Measurements from ENCODE around the gene EIF3J. TPM values are rescaled to one million over a fixed set of nuclear protein-coding genes. Genes with fewer than 3 reads are reported as not detected.

The EIF3J gene
- total RNA-seq, 1 experiment from 2014 or later, result 117 TPM

- CTCF ChIA-PET, result no interaction called here
- H3K4me1 ChIP-seq (replicated peaks; ENCODE audit: insufficient read depth), result no peaks in the 10 kb centered on the region
- H3K79me2 ChIP-seq (ENCODE audit: low read depth), result no peaks in the 10 kb centered on the region
- no peaks in the 10 kb centered on the region for H3K27me3 ChIP-seq (ENCODE audit: insufficient read depth, low read depth)
- DNase-seq, result no peak
- POLR2A ChIA-PET (ENCODE audit: unreplicated experiment), result no interaction called here
- intact Hi-C loops (cut with micrococcal nuclease; ENCODE audit: unreplicated experiment), result no loop called here
- no peaks in the 10 kb centered on the region for H3K9me3 ChIP-seq (ENCODE audit: insufficient read depth, low read depth)
- TF ChIP-seq EZH2 (IDR thresholded peaks at IDR 0.05; ENCODE audit: low read depth), result no peak
- TF ChIP-seq, protein P1, sequence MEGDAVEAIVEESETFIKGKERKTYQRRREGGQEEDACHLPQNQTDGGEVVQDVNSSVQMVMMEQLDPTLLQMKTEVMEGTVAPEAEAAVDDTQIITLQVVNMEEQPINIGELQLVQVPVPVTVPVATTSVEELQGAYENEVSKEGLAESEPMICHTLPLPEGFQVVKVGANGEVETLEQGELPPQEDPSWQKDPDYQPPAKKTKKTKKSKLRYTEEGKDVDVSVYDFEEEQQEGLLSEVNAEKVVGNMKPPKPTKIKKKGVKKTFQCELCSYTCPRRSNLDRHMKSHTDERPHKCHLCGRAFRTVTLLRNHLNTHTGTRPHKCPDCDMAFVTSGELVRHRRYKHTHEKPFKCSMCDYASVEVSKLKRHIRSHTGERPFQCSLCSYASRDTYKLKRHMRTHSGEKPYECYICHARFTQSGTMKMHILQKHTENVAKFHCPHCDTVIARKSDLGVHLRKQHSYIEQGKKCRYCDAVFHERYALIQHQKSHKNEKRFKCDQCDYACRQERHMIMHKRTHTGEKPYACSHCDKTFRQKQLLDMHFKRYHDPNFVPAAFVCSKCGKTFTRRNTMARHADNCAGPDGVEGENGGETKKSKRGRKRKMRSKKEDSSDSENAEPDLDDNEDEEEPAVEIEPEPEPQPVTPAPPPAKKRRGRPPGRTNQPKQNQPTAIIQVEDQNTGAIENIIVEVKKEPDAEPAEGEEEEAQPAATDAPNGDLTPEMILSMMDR (conservative IDR thresholded peaks at IDR 0.05), result no peak
- no TSS peak for BruUV-seq (replicated peaks)
- H3K4me2 ChIP-seq, result no peak overlapping the region
- H3F3A ChIP-seq (ENCODE audit: insufficient read depth, low read depth), result peaks cover 15% of the 10 kb centered on the region; the same call in 1 of the 2 replicates
- no peak overlapping the region for H3K27ac ChIP-seq
- no peaks in the 10 kb centered on the region for H3K9me2 ChIP-seq (ENCODE audit: insufficient read depth)
- H3K4me3 ChIP-seq, result no peak overlapping the region
- no peaks in the 10 kb centered on the region for H3K36me3 ChIP-seq (ENCODE audit: low read depth)
- no peaks in the 10 kb centered on the region for H4K20me1 ChIP-seq (ENCODE audit: insufficient read depth)
- no peak overlapping the region for H2AFZ ChIP-seq
Measured at GRCh38 chr15:44519537-44519936, 17.4 kb upstream of the EIF3J start.

DNA sequence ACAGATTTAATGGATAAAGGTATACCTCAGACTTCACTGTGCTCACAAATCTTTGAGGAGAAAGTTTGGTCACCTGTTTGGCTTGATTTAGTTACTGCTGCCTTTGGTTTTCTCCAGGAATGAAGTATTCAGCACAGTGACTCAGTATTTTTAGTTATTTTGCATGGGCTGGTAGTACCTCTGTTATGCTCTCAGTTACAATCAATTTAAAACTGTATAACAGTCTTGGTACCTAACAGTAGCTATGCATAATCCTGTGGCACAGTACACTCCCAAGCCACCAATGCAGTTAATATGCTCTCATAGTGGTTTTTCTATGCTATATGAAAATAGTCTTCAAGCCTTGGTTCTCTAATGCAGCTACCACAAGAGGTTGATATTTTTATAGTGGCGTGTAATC, 11.9 kb upstream of the EIF3J start:
- no peaks in the 10 kb centered on the region for H4K20me1 ChIP-seq (ENCODE audit: insufficient read depth)
- H3K4me2 ChIP-seq, result no peak overlapping the region
- no peaks in the 10 kb centered on the region for H3K79me2 ChIP-seq (ENCODE audit: low read depth)
- no peak overlapping the region for H2AFZ ChIP-seq
- POLR2A ChIA-PET (ENCODE audit: unreplicated experiment), result interaction anchor here (0.6 kb wide), 1 partner anchor 257 kb away, joined by 3 read pairs; no protein-coding TSS in a partner anchor
- H3K9me3 ChIP-seq (ENCODE audit: insufficient read depth, low read depth), result no peaks in the 10 kb centered on the region
- DNase-seq, result no peak
- BruUV-seq (replicated peaks), result no TSS peak
- H3K4me3 ChIP-seq, result no peak overlapping the region
- CTCF ChIA-PET, result no interaction called here
- TF ChIP-seq, protein P1 (conservative IDR thresholded peaks at IDR 0.05), result no peak
- TF ChIP-seq EZH2 (IDR thresholded peaks at IDR 0.05; ENCODE audit: low read depth), result no peak
- H3K27ac ChIP-seq, result no peak overlapping the region
- no peaks in the 10 kb centered on the region for H3K9me2 ChIP-seq (ENCODE audit: insufficient read depth)
- H3K36me3 ChIP-seq (ENCODE audit: low read depth), result peaks cover 13% of the 10 kb centered on the region; the same call in 1 of the 2 replicates
- H3K4me1 ChIP-seq (replicated peaks; ENCODE audit: insufficient read depth), result no peaks in the 10 kb centered on the region
- no peaks in the 10 kb centered on the region for H3K27me3 ChIP-seq (ENCODE audit: insufficient read depth, low read depth)
- intact Hi-C loops (cut with micrococcal nuclease; ENCODE audit: unreplicated experiment), result no loop called here
- peaks cover 19% of the 10 kb centered on the region; the same call in 1 of the 2 replicates for H3F3A ChIP-seq (ENCODE audit: insufficient read depth, low read depth)

DNA sequence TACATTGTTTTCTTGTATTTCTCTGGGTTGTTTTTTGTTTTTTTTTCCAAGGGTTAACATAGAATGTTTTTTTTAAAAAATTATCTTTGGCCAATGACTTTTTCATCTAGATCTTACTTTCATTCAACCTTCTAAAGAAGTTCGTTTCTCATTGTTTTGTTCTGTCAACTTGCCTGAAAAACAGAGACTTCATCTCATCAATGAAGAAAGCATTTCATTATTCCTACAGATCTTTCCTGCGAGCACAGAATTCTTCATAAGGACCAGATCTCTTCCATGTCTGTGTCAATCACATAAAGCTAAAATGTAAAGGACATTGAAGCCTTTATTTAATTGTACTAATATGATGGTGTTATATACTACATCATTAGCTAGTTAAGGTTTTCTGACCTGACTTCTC, 9.7 kb upstream of the EIF3J start:
- intact Hi-C loops (cut with micrococcal nuclease; ENCODE audit: unreplicated experiment), result no loop called here
- CTCF ChIA-PET, result no interaction called here
- TF ChIP-seq, protein P1 (conservative IDR thresholded peaks at IDR 0.05), result no peak
- no peak for TF ChIP-seq EZH2 (IDR thresholded peaks at IDR 0.05; ENCODE audit: low read depth)
- Histone ChIP-seq H3K27me3 (ENCODE audit: insufficient read depth, low read depth) (no peaks in the 10 kb centered on the region), H3K36me3 (ENCODE audit: low read depth) (peaks cover 13% of the 10 kb centered on the region; the same call in 1 of the 2 replicates), H3F3A (ENCODE audit: insufficient read depth, low read depth) (peaks cover 21% of the 10 kb centered on the region; the same call in 1 of the 2 replicates), H3K4me2 (no peak overlapping the region), H3K4me1 (replicated peaks; ENCODE audit: insufficient read depth) (no peaks in the 10 kb centered on the region), H3K4me3 (no peak overlapping the region), H3K9me3 (ENCODE audit: insufficient read depth, low read depth) (no peaks in the 10 kb centered on the region), H4K20me1 (ENCODE audit: insufficient read depth) (no peaks in the 10 kb centered on the region), H2AFZ (no peak overlapping the region), H3K79me2 (ENCODE audit: low read depth) (no peaks in the 10 kb centered on the region), H3K27ac (no peak overlapping the region), H3K9me2 (ENCODE audit: insufficient read depth) (no peaks in the 10 kb centered on the region)
- POLR2A ChIA-PET (ENCODE audit: unreplicated experiment), result interaction anchor here (0.7 kb wide), 1 partner anchor 71 kb away, joined by 3 read pairs; no protein-coding TSS in a partner anchor
- BruUV-seq (replicated peaks), result no TSS peak
- no peak for DNase-seq
